Dedifferentiated amniotic fluid mesenchymal stem cell (primary cell): ENCODE results near the gene HINT2.

Experiments
- DNase-seq: peaks from one replicate; pipeline ENCODE4 v3.0.0-alpha.2; 2016; ENCODE audit errors: extremely low spot score

Gene HINT2

GRCh38 chr9:35811381-35812024 is 3.3 kb downstream of the HINT2 start:
- DNase-seq, result no peak

DNA sequence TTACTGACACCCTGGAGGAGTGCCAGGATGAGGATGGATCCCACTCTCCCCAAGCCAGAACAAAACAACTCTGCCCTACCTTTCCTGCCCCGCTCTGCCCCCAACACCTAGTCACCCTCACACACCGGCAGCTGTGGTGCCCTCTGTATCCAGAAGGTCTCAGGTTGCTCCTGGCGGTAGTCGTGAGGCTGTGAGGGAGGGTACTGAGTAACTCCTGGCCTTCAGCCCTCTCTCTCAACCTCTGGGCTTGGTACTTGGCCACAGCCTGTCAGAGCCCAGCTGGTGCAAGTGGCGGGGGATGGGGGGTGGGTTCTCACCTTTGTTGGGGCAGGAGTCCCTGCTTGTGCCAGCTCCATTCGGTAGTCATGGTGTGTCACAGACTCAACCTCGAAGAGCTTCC is 4.7 kb downstream of the HINT2 start:
- DNase-seq, result no peak

DNA sequence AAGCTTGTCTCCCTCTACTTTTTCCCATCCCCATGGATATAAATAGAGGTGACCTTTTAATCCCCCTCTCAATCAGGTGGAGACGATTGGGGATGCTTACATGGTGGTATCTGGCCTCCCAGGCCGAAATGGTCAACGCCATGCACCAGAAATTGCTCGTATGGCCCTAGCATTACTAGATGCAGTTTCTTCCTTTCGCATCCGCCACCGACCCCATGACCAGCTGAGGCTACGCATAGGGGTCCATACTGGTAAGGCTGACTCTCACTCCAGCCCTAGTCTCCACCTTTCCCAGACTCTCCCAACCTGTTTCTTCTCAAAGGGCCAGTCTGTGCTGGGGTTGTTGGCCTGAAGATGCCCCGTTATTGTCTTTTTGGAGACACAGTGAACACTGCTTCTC is 6.4 kb downstream of the HINT2 start:
- no peak for DNase-seq

- DNase-seq, result no peak
Measured at GRCh38 chr9:35806101-35806500, 8.7 kb downstream of the HINT2 start.

GRCh38 chr9:35801328-35802128 is 13.3 kb downstream of the HINT2 start:
- no peak for DNase-seq

DNA sequence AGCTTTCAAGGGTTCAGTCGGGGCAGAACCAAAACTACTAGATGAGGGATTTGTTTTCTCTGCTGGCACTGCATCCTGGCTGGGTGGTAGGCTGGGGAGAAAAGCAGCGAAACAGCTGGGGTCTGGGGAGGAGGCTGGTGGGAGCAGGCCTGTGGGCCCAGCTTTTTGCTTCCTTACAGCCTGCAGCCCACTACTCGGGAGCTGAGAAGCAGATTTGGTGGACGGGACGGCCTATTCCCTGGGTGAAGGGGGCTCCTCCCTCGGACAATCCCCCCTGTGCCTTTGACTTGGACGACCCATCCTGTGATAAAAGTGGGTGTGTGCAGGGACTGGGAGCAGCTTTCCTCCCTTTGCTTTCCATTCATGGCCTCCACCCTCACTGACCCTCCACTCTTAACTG is 14.3 kb downstream of the HINT2 start:
- no peak for DNase-seq

- no peak for DNase-seq
Measured at GRCh38 chr9:35798658-35799374, 16.0 kb downstream of the HINT2 start.

GRCh38 chr9:35797311-35798109 is 17.3 kb downstream of the HINT2 start:
- no peak for DNase-seq

GRCh38 chr9:35795695-35796094 is 19.1 kb downstream of the HINT2 start:
- DNase-seq, result no peak

- DNase-seq, result no peak
Measured at GRCh38 chr9:35793461-35793860, 21.4 kb downstream of the HINT2 start.

DNA sequence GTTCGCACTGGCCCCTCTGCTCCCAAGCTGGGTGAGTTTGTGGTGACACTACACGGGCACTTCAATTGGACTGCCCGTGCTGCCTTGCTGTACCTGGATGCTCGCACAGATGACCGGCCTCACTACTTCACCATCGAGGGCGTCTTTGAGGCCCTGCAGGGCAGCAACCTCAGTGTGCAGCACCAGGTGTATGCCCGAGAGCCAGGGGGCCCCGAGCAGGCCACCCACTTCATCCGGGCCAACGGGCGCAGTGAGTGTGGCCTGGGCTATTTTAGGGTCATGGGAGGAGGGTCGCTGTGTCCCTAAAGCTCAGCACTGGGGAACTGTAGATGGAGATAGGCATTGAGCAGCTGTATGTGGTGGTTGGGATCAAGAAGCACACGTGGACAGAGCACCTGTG is 22.0 kb downstream of the HINT2 start:
- no peak for DNase-seq

DNA sequence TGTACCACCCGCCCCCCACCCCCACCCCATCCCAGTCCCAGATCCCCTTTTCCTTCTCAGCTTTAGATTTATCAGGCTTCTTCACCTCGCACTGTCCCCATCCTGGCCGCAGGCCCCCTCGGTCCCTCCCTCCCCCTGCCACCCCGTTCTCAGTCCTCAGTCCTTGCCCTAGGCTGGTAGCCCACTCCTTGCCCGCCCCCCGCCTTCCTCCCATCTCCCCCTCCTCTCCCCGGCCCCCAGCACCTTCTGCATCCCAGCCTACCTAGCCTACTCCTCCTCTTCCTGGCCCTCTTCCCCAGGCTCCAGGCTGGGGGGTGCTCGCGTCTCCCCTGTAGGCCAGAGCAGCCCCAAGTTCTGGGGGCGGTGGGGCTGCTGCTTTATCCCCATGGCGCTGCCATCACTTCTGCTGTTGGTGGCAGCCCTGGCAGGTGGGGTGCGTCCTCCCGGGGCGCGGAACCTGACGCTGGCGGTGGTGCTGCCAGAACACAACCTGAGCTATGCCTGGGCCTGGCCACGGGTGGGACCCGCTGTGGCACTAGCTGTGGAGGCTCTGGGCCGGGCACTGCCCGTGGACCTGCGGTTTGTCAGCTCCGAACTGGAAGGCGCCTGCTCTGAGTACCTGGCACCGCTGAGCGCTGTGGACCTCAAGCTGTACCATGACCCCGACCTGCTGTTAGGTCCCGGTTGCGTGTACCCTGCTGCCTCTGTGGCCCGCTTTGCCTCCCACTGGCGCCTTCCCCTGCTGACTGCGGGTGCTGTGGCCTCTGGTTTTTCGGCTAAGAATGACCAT is 22.6 kb downstream of the HINT2 start:
- DNase-seq, result no peak

DNA sequence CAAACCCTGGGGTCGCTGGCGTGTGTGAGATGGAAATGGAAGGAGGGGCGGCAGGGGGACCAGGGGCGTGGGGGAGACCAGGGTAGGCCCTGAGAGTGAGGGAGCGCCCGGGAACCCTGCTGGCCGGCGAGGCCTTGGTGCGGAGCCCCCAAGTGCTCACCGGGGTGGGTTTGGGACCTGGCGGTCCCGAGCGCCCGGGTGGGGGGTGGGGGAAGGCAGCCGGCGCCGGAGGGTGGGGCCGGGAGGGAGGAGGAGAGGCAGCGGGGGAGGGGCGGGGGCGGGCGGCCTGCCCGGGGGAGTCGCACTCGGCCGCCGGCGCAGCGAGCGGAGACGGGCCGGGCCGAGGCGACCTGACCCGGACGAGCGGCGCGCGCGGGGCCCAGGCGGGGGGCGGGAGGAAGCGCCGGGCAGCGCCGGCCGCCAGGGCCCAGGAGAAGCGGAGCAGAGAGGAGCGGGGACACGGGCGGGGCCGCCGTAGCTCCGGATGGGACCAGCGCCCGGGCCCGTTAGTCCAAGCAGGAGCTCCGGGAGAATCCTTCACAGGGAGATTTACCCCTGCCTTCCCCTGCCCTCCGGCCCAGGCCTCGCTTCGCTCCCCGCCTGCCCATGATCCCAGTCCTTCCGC is 23.4 kb downstream of the HINT2 start, which contains the start of gene NPR2:
Gene NPR2 (plus strand): TSS at position 295 of the 625 bp plus-strand sequence. CDS start 818 bp downstream, outside the sequence.
- no peak for DNase-seq

DNA sequence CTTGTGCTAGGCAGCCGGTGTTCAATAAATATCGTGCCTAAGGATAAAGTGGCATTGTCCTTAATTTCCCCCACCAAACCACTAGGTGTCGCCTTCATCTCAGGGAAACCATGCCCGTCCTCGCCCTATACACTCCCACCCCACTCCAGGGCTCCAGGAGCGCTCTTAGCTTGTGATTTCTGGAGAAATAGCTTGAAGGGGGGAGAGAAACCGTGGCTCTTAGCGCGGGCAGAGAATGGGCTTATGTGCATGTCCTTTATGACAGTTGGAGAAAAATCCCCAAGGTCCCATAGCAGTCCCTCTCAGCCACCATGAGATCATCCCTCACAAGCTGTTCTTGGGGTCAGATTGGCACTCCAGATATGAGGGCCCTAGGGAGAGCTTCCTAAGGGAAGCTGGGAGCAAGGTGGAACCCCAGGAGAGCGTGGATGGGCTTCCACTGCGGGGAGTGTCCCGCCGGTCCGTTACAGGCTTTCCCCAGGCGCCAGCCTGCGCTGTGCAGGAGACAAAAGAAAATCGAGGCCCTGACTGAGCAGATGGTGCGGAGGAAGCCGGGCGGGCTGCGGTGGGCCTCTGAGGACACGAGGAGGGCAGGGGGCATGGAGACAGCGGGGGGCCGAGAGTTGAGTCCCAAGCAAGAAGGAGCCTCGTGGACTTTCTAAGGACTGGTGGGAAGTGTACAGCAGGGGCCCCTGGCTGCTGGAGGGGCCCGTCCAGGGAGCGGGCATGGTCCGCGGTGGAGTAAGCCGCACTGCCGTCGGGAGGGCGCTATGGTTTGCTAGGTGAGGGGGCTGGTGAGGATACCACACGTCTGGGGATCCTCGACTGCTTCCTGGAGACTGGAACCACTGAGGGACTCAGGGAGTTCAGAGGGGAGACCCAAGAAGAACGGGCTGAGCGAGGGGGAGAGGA is 24.2 kb downstream of the HINT2 start:
- DNase-seq, result peak; percentile 85

- no peak for DNase-seq
Measured at GRCh38 chr9:35790025-35790384, 24.8 kb downstream of the HINT2 start.

DNA sequence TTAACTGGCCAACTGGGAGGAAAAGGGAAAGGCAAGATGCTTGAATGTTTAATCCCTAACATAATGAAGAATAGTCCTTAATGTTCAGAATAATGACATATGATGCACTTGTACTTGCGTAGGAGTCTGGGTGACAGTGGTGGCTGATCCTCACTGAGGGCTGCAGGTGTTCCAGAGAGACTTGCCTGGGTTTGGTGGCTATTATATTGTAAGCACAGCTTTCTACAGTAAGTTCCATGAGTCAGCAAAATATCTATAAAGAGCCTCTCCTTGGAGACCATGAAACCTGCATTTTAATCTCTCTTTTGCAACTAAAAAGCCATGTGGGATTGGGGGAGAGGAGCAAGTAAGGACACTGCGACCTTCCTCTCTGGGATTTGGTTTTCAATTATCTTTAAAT is 25.3 kb downstream of the HINT2 start:
- DNase-seq, result no peak

- no peak for DNase-seq
Measured at GRCh38 chr9:35783418-35783817, 31.4 kb downstream of the HINT2 start.

- no peak for DNase-seq
Measured at GRCh38 chr9:35781066-35781465, 33.8 kb downstream of the HINT2 start.

DNA sequence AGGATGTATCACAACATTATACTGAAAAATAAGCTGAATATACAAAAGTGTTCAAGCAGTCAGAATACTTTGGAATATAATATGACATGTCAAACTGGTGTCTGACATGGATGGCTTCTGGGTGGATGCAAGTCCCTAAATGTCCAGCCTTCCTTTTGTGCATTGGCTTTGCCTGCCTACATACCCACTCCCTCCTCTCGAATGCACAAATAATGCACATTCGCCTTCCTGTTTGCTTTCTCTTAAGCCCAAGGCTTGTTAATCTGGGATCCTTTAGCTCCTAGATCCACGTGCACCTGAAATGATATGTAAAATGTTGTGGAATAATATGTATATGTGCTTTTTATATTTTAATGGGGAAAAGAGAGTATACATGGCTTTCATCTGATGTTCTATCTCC is 36.3 kb downstream of the HINT2 start:
- no peak for DNase-seq

DNA sequence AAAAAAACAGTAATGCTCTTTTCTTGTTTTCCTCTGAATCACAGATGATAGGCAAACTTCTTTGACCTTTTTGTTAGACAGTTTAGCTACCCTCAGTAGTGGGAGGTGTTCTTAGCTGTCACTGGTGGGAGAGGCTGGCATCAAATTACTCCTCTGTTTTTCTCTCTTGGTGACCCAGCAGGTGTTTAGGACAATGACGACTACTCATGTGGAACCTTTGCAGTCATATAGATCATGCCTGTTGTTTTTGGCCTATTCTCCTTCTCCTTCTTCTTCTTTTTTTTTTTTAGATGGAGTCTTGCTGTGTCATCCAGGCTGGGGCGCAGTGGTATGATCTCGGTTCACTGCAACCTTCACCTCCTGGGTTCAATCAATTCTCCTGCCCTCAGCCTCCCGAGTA is 38.8 kb downstream of the HINT2 start:
- no peak for DNase-seq
